ENCODE measurements around the gene C15orf39. TPM values are rescaled to one million over a fixed set of nuclear protein-coding genes. Genes with fewer than 3 reads are reported as not detected.

C15orf39 gene
- polyA plus RNA-seq, 1 donor from 2014 or later, result not detected

DNA sequence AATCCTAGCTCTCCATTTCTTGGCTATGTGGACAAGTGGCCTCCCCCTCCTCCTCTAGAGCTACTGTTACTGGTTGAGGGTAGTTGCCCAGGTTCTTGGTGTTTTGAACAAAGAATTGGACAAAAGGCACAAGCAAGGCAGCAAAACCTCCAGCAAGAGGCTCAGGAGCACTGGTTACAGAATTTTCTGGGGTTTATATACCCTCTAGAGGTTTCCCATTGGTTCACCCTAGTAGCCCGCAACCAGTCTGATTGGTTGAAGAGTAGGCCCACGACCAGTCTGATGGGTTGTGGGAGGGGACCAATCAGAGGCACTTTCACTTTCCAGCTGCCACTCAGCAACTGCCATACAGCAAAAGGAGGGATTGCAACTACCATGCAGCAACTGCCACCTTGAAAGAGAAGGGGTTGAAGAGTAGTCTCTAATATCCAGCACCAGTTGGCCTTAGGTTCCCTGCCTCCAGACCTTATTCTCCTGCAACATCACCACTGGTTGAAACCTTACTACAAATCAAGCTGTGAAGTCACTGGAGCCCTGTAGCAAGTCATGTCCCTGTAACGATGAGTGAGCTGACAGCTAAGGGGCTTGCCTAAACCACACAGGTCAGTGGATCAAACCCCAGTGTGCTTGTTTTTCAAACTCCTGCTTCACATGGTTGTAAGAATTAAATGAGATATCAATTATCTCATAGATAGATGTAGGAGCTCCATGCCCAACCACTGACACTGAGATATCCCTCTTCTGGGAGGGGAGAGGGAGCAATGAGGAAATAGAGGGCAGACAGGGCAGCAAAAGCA is 2.9 kb upstream of the C15orf39 start:
- no peaks in the 10 kb centered on the region for H3K9me2 ChIP-seq (ENCODE audit: insufficient read depth, low read length)
- H3K27ac ChIP-seq (ENCODE audit: low read length), result no peak overlapping the region
- H3K79me2 ChIP-seq (replicated peaks; ENCODE audit: insufficient read depth, low read length), result no peaks in the 10 kb centered on the region
- peaks cover 30% of the 10 kb centered on the region for H3K27me3 ChIP-seq (ENCODE audit: insufficient read depth, low read depth, low read length)
- no peak overlapping the region for H2AFZ ChIP-seq (ENCODE audit: low read depth, low read length)
- no peak overlapping the region for H3K4me3 ChIP-seq (ENCODE audit: low read length)
- no peak overlapping the region for H3K4me2 ChIP-seq (ENCODE audit: low read length)
- TF ChIP-seq RAD21 (conservative IDR thresholded peaks at IDR 0.05) (no peak), POLR2AphosphoS5 (IDR thresholded peaks at IDR 0.05) (no peak), EP300 (conservative IDR thresholded peaks at IDR 0.05; ENCODE audit: poor library complexity, severe bottlenecking) (no peak), TAF1 (IDR thresholded peaks at IDR 0.05; ENCODE audit: low read depth) (no peak), SMC3 (conservative IDR thresholded peaks at IDR 0.05; ENCODE audit: poor library complexity) (no peak), MXI1 (conservative IDR thresholded peaks at IDR 0.05; ENCODE audit: poor library complexity, severe bottlenecking) (no peak), EZH2 (IDR thresholded peaks at IDR 0.05; ENCODE audit: borderline replicate concordance, insufficient read depth, low read length, poor library complexity, severe bottlenecking) (no peak)
- TF ChIP-seq, protein P1, sequence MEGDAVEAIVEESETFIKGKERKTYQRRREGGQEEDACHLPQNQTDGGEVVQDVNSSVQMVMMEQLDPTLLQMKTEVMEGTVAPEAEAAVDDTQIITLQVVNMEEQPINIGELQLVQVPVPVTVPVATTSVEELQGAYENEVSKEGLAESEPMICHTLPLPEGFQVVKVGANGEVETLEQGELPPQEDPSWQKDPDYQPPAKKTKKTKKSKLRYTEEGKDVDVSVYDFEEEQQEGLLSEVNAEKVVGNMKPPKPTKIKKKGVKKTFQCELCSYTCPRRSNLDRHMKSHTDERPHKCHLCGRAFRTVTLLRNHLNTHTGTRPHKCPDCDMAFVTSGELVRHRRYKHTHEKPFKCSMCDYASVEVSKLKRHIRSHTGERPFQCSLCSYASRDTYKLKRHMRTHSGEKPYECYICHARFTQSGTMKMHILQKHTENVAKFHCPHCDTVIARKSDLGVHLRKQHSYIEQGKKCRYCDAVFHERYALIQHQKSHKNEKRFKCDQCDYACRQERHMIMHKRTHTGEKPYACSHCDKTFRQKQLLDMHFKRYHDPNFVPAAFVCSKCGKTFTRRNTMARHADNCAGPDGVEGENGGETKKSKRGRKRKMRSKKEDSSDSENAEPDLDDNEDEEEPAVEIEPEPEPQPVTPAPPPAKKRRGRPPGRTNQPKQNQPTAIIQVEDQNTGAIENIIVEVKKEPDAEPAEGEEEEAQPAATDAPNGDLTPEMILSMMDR (IDR thresholded peaks at IDR 0.05; ENCODE audit: poor library complexity, severe bottlenecking), result no peak
- TF ChIP-seq, protein P2, sequence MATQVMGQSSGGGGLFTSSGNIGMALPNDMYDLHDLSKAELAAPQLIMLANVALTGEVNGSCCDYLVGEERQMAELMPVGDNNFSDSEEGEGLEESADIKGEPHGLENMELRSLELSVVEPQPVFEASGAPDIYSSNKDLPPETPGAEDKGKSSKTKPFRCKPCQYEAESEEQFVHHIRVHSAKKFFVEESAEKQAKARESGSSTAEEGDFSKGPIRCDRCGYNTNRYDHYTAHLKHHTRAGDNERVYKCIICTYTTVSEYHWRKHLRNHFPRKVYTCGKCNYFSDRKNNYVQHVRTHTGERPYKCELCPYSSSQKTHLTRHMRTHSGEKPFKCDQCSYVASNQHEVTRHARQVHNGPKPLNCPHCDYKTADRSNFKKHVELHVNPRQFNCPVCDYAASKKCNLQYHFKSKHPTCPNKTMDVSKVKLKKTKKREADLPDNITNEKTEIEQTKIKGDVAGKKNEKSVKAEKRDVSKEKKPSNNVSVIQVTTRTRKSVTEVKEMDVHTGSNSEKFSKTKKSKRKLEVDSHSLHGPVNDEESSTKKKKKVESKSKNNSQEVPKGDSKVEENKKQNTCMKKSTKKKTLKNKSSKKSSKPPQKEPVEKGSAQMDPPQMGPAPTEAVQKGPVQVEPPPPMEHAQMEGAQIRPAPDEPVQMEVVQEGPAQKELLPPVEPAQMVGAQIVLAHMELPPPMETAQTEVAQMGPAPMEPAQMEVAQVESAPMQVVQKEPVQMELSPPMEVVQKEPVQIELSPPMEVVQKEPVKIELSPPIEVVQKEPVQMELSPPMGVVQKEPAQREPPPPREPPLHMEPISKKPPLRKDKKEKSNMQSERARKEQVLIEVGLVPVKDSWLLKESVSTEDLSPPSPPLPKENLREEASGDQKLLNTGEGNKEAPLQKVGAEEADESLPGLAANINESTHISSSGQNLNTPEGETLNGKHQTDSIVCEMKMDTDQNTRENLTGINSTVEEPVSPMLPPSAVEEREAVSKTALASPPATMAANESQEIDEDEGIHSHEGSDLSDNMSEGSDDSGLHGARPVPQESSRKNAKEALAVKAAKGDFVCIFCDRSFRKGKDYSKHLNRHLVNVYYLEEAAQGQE (IDR thresholded peaks at IDR 0.05; ENCODE audit: borderline replicate concordance), result no peak
- no peaks in the 10 kb centered on the region for H3K9me3 ChIP-seq (ENCODE audit: low read length)
- no peaks in the 10 kb centered on the region for H4K20me1 ChIP-seq (ENCODE audit: insufficient read depth)
- no peaks in the 10 kb centered on the region for H3K36me3 ChIP-seq (ENCODE audit: insufficient read depth, low read length)
- H3F3A ChIP-seq (ENCODE audit: insufficient read depth, low read length, poor library complexity, severe bottlenecking), result no peaks in the 10 kb centered on the region
- no peak overlapping the region for H3K9ac ChIP-seq (ENCODE audit: low read length)

DNA sequence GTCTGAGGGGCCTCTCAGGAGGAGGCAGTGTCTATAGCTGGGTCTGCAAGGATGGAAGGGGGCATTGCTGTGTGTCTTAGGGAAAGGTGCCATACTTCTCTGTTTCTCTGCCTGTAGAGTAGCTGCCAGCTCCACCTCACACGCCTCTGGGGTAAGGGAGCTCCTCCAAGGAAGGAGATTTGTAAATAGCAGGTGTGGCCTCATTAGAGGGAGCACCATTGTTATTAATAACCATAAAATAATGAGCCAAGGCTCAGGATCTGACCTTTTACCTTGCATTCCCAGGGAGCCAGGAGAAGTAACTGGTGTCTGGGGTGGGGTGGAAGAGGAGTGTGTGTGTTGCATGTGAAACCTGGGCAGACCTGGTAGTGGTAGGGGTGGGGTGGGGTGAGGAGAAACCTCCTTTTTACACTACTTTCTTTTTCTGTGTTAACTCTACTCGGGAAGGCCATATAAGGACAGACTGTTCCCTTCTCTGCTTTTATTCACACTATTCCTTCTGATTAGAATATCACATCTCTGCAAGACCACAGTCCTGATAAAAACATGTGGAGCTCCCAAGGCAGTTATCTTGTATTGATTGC is 2.2 kb upstream of the C15orf39 start:
- no peak overlapping the region for H3K27ac ChIP-seq (ENCODE audit: low read length)
- no peak overlapping the region for H3K4me2 ChIP-seq (ENCODE audit: low read length)
- TF ChIP-seq RAD21 (conservative IDR thresholded peaks at IDR 0.05), result no peak
- TF ChIP-seq SMC3 (conservative IDR thresholded peaks at IDR 0.05; ENCODE audit: poor library complexity), result no peak
- TF ChIP-seq POLR2AphosphoS5 (IDR thresholded peaks at IDR 0.05), result no peak
- no peak for TF ChIP-seq TAF1 (IDR thresholded peaks at IDR 0.05; ENCODE audit: low read depth)
- no peak for TF ChIP-seq EP300 (conservative IDR thresholded peaks at IDR 0.05; ENCODE audit: poor library complexity, severe bottlenecking)
- no peak for TF ChIP-seq EZH2 (IDR thresholded peaks at IDR 0.05; ENCODE audit: borderline replicate concordance, insufficient read depth, low read length, poor library complexity, severe bottlenecking)
- TF ChIP-seq, protein P2 (IDR thresholded peaks at IDR 0.05; ENCODE audit: borderline replicate concordance), result no peak
- TF ChIP-seq MXI1 (conservative IDR thresholded peaks at IDR 0.05; ENCODE audit: poor library complexity, severe bottlenecking), result no peak
- TF ChIP-seq, protein P1 (IDR thresholded peaks at IDR 0.05; ENCODE audit: poor library complexity, severe bottlenecking), result no peak
- H3K9me3 ChIP-seq (ENCODE audit: low read length), result no peaks in the 10 kb centered on the region
- H3K9ac ChIP-seq (ENCODE audit: low read length), result no peak overlapping the region
- no peaks in the 10 kb centered on the region for H3F3A ChIP-seq (ENCODE audit: insufficient read depth, low read length, poor library complexity, severe bottlenecking)
- no peaks in the 10 kb centered on the region for H4K20me1 ChIP-seq (ENCODE audit: insufficient read depth)
- H3K27me3 ChIP-seq (ENCODE audit: insufficient read depth, low read depth, low read length), result peaks cover 30% of the 10 kb centered on the region
- no peak overlapping the region for H2AFZ ChIP-seq (ENCODE audit: low read depth, low read length)
- H3K4me3 ChIP-seq (ENCODE audit: low read length), result no peak overlapping the region
- no peaks in the 10 kb centered on the region for H3K9me2 ChIP-seq (ENCODE audit: insufficient read depth, low read length)
- H3K79me2 ChIP-seq (replicated peaks; ENCODE audit: insufficient read depth, low read length), result no peaks in the 10 kb centered on the region
- H3K36me3 ChIP-seq (ENCODE audit: insufficient read depth, low read length), result no peaks in the 10 kb centered on the region

Data from neural cell (in vitro differentiated cells).